NCI-H128 (cell line): Measurements from ENCODE around the gene ARID1B.

Source experiments
- DNase-seq: peaks from one replicate; lab custom pipeline; 2025; ENCODE audit not compliant: unreplicated experiment; lab: John Stamatoyannopoulos, UW

ARID1B gene

DNA sequence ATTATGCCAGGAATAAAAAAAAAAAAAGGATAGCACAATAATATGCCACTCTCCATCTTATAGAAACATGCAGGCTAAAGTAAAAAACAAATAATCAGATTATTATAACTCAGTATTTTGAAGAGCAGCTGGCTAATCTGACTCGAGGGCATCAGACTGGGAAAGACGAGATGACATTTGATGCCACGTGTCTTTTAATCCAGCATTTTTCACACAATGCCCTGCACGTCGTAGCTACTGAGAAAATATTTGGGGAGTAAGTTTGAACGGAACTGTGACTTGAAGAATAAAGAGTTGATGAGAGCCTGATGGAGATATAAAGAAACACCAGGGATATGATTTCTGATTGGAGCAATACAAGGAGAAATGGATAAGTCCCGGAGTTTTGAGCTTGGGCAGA, 237.7 kb downstream of the ARID1B start:
- DNase-seq = no peak

GRCh38 chr6:157017022-157017421, 239.8 kb downstream of the ARID1B start:
- DNase-seq = no peak

- DNase-seq = no peak
Observed at GRCh38 chr6:157017861-157018260, 240.7 kb downstream of the ARID1B start.

- DNase-seq = no peak
Observed at GRCh38 chr6:157019115-157019641, 242.0 kb downstream of the ARID1B start.

DNA sequence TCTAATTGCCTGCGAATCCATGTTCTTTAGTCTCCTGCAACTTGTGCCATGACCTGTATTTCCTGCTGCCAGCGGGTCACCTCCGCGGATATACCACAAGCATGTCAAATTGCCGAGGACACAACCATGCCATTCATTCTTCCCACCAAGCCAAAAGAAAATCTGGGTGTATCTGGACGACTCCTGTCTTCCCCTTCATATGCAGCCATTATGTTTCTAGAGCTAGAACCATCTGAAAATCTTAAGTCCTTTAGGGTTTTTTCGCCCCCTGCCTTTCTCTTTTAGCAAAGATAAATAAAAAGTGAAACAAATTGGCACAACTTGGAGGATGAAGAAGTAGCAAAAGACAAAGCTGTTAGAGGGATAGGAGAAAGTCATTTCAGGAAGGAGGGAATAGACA, 242.6 kb downstream of the ARID1B start:
- DNase-seq = no peak

DNA sequence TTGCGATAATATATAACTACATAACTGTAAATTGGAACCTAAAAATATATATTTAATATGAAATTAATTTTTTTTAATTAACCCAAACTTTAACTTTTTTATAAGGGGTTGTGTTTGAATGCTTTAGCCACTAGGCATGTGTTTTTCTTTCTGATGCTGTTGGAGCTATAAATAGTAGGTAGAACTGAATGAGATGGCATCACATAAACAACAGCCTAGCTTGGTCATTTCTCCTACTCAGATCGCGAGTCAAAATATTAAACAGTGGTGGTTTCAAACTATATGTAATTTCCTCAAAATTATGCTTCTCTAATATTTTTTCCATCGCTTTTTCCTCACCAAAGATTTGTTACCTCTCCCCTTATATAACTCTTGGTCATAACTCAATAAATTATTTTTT, 243.2 kb downstream of the ARID1B start:
- DNase-seq = no peak

- DNase-seq = peak; percentile 18
Observed at GRCh38 chr6:157020881-157021343, 243.7 kb downstream of the ARID1B start.

DNA sequence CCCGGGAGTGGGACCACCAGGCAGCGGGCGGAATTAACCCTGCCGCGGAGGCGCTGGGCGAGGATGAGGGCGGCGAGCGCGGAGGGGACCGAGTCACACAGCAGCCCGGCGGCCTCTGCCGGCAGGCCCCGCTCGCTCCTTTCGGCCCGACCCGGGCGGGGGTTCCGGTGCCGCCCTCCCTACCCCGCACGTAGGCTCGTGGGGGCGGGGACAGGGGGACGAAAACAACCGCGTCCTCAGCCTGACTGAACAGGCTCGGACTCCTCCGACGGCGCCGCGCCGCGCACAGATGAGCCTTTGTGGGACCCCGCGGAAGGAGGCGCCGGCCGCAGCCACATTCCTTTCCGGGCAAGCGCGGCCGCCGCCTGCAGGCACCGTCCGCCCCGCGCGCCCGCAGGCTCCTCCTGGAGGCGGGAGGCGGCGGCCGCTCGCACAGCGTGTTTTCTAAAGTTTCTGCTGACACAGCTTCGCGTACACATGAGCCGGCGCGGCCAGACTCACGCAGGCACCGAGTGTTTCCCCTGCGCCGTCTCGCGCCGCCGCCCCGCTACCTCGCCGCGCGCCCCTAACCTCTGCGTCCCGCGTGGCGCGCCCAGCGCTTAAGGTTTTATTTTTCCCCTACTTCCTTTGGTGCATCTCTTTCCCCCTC, 244.3 kb downstream of the ARID1B start:
- DNase-seq = peak; percentile 79

DNA sequence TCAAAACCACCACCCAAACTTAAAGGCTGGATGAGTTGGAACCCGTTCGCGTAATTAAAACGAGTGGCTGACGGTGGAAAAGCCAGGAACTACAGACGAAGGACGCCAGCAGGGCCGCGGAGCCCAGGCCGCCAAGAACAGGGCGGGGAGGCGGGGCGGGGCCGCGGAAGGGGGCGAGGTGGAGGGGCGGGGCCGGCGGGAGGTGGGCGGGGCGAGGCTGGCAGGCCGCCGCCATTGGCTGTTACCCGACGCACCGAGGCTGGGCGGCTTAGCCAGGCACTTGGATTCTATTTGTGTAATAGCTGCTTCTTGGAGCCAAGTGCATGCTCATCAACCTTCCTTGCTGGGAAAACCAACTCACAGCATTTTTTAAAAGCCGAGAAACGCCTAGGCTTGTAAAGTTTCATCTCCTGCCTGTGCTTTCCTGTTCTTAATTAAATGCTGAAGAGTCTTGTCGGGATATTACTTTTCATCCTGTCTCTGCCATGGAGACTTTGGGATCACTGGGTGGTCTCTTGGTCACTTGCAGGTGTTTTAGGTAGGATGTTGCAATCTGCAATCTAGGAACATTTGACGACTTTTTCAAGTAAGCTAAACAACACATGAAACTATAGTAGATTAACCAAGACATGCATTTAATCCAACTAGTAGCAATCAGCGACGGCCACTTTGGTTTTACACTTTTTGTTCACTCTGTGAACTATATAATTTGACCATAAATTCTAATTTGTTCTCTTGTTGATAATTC, 245.0 kb downstream of the ARID1B start:
- DNase-seq = peak; percentile 76

- no peak for DNase-seq
Observed at GRCh38 chr6:157023958-157024357, 246.8 kb downstream of the ARID1B start.

DNA sequence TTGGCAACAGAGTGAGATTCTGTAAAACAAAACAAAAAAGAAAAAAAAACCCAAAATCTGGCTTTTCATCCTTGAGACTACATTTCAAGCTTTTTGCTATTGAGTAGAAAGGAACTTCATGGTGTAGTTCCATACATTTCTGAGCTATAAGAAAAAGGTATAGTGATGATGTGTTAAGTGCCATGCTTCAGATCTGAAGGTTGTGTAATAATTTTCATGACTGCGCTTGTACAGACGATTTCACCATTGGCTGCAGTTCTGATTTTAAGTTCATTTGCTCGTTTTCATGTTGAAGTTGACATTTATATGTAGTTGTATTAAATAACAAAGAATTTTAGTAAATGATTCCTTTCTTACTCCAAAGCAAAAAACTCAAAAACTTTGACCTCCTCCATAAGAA, 247.6 kb downstream of the ARID1B start:
- no peak for DNase-seq

- no peak for DNase-seq
Observed at GRCh38 chr6:157025437-157025836, 248.3 kb downstream of the ARID1B start.

GRCh38 chr6:157029980-157030690, 253.0 kb downstream of the ARID1B start:
- DNase-seq = no peak

DNA sequence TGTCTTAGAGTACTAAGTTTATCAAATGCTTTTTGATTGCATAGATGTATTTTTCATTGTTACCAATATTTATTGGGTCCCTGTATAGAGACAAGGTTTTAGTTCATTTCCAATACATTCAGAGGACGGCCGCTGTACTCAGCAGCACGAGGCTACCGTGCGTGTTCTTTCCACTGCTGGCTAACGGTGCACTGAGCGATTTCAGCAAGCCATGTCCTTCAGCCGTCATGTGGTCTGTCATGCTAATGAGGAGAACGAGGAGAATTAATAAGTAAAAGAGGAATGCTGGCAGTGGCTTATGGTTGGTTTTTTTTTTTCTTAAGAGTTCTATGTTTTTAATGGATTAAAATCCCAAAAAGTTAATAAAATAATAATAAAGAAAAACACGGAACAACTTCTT, 253.6 kb downstream of the ARID1B start:
- DNase-seq = no peak

DNA sequence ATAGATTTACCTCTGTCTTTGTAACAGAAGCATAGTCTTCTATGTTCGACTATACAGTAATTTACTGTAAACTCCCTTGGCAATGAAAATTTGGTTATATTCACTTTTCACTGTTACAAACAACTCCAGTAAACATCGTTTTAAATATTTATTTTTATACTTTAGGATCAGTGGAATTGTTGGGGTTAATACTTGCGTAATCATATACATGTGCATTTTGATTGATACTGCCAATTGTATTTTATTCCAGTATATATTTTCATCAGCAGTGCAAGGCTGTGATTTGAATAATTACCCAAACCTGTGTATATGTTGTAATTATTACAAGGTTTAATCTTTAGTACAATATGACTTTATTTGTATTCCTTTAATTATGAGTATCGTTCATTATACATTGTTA, 255.7 kb downstream of the ARID1B start:
- no peak for DNase-seq

DNA sequence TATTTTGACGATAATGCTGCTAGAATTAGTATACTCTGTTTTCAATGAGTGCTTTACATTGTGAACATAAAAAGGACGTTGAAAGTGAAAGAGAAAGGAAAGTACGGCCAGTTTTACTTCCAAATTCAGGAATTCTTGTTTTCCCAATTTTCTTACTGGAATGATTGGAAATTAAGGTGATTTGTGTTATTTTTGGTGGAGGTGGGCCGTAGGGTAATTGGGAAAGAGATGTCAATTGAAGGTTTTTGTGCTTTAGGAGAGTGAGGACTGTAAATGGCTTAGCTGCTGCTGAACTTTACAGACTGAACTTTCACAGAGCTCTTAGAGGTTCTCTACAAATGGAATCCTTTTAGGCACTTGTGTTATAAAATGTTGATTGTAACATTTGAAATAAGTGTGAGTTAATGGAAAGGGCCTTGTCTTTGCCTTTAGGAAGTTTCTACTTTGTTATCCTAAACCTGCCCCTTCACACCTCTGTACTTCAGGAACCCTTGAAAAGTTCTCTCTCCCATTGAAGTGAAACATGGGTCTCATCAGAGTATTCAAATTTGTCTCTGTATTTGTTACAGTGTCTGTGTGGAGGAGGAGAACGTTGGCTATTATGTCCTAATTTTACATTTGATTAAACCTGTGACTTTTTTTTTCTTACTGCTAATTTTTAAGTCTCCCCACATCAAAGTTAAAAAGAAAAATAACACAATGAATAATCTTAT, 256.4 kb downstream of the ARID1B start:
- no peak for DNase-seq

DNA sequence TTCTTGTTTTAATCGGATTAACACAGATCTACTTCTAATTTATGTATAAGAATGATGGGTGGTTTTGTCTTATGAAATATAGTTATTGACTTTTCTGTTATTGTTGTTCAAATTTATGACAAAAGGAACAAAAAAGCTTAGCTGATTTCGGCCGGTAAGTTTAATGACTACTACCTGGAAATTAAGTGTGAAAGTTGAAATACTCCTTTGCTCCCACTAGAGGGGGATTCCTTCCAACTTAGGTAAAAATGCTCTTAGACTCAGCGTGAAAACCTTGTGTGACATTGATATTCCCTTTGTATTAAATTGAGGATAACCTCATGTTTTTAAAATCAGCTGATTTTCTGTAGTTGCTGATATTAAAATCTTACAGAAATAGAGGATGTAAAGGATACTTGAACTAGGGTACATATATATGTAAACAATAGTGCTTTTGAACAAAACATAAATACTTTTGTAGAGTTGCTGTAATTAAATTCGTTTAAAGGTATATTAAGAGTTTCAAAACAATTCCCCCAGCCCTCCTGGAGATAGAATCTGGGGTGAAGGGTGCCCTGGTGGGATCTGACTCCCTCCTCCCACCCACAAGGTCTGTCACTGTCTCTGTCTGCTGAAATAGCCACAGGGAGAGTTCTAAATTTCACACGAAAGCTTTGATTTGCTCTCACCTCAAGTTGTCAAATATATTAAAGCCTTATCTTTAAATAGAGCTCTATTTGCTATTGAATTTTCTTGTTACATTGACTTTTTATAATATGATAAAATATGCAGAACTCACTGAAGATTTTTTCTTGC, 257.5 kb downstream of the ARID1B start:
- DNase-seq = no peak

GRCh38 chr6:157035546-157035945, 258.4 kb downstream of the ARID1B start:
- DNase-seq = no peak

DNA sequence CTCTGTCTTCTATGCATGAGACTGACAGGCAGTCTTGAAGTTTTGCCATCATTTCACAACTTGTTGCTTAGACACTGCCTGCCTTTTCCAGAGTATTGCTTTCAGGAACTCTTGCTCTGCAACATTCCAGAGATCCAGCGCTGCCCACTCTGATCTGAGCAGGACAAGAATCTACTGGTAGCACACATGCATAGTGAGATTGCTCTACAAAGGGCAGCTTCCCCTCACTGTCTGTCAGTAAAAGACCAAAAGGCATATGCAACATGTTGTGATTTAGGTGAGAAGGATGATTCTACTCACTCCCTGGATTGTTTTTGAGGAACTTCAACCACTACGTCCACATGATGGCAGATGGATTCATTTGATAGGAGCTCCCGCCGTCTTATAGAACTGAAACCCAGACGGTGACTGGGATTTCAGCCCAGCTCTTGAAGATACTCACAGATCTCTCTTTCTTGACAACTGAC, 259.1 kb downstream of the ARID1B start:
- DNase-seq = no peak

DNA sequence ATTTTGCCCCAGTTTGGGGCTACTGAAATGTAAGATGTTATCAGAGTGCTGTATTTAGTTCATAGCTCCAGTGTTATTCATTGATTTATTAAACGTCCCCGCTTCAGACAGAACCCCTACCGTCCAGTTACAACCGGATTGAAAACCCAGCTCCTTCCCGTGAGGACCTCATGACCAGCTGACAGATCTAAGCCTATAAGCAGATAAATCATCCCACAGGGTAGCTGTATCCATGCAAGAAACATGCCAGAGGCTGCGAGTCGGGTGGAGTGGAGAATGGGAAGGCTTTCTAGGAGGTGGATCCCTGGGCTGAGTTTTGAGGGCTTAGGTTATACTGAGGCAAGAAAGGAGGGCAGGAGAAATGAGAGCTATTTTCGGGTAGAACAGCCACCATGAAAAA, 260.0 kb downstream of the ARID1B start:
- no peak for DNase-seq
